ENCODE data around the gene SLC13A2. TPM values are rescaled to one million over a fixed set of nuclear protein-coding genes. Genes with fewer than 3 reads are reported as not detected.
"Not testable (repeated sequence)": the region's sequence is repeated elsewhere in the genome, so short reads cannot be mapped to it uniquely, and the experiment has no call there.

SLC13A2 gene
- total and polyA plus RNA-seq, 3 donors from 2014 or later: 0.44 to 0.93 (median 0.79) TPM

- no peaks in the 10 kb centered on the region for H3K36me3 ChIP-seq (ENCODE audit: low read depth, missing control alignments)
- no peak for TF ChIP-seq POLR2A (IDR thresholded peaks at IDR 0.05)
- no peak for TF ChIP-seq CTCF (IDR thresholded peaks at IDR 0.05)
- WGBS, 2 donors: 92 to 98% methylated on average over 1 of the region's 1 CpG
- H3K27ac ChIP-seq: no peak overlapping the region
- intact Hi-C loops (cut with DNase I; ENCODE audit: low total_unique reads): no loop called here
- H3K4me3 ChIP-seq: no peak overlapping the region
- no peaks in the 10 kb centered on the region for H3K4me1 ChIP-seq
- H3K27me3 ChIP-seq: no peaks in the 10 kb centered on the region
- H3K9me3 ChIP-seq: no peaks in the 10 kb centered on the region
- DNase-seq: no peak
Observed at GRCh38 chr17:28449859-28450258, 23.6 kb upstream of the SLC13A2 start.

- WGBS, 2 donors: 73 to 80% methylated on average over 6 of the region's 6 CpGs
- Histone ChIP-seq H3K36me3 (ENCODE audit: low read depth, missing control alignments) (no peaks in the 10 kb centered on the region), H3K27me3 (no peaks in the 10 kb centered on the region), H3K4me1 (no peaks in the 10 kb centered on the region), H3K4me3 (no peak overlapping the region), H3K9me3 (no peaks in the 10 kb centered on the region), H3K27ac (no peak overlapping the region)
- TF ChIP-seq POLR2A (IDR thresholded peaks at IDR 0.05) (no peak), CTCF (IDR thresholded peaks at IDR 0.05) (no peak)
- no peak for DNase-seq
- intact Hi-C loops (cut with DNase I; ENCODE audit: low total_unique reads): no loop called here
Observed at GRCh38 chr17:28457890-28458289, 15.6 kb upstream of the SLC13A2 start.

- H3K4me1 ChIP-seq; H3K9me3 ChIP-seq; H3K27me3 ChIP-seq; DNase-seq; H3K4me3 ChIP-seq; H3K36me3 ChIP-seq (ENCODE audit: low read depth, missing control alignments); intact Hi-C loops (cut with DNase I; ENCODE audit: low total_unique reads); H3K27ac ChIP-seq: not testable (repeated sequence)
- 70 to 80% methylated on average over 14 to 30 of the region's 32 CpGs for WGBS, 2 donors
Observed at GRCh38 chr17:28458881-28459280, 14.6 kb upstream of the SLC13A2 start.

GRCh38 chr17:28460901-28461300 is 12.5 kb upstream of the SLC13A2 start:
- WGBS, 2 donors: 87 to 93% methylated on average over 10 of the region's 10 CpGs

GRCh38 chr17:28466001-28466400 is 7.4 kb upstream of the SLC13A2 start:
- 53 to 55% methylated on average over 9 of the region's 9 CpGs for WGBS, 2 donors
- no peaks in the 10 kb centered on the region for H3K36me3 ChIP-seq (ENCODE audit: low read depth, missing control alignments)
- intact Hi-C loops (cut with DNase I; ENCODE audit: low total_unique reads): no loop called here
- DNase-seq: no peak
- peak overlapping the region in 1 of 2 donors; percentile 10 for H3K27ac ChIP-seq
- no peak overlapping the region for H3K4me3 ChIP-seq
- H3K4me1 ChIP-seq: no peaks in the 10 kb centered on the region
- no peak for TF ChIP-seq CTCF (IDR thresholded peaks at IDR 0.05)
- no peak for TF ChIP-seq POLR2A (IDR thresholded peaks at IDR 0.05)
- H3K27me3 ChIP-seq: no peaks in the 10 kb centered on the region
- no peaks in the 10 kb centered on the region for H3K9me3 ChIP-seq

More at GRCh38 chr17:28460901-28461300, 12.5 kb upstream of the SLC13A2 start:
- intact Hi-C loops (cut with DNase I; ENCODE audit: low total_unique reads): no loop called here
- Histone ChIP-seq H3K36me3 (ENCODE audit: low read depth, missing control alignments) (no peaks in the 10 kb centered on the region), H3K27me3 (no peaks in the 10 kb centered on the region), H3K27ac (no peak overlapping the region), H3K9me3 (no peaks in the 10 kb centered on the region), H3K4me1 (no peaks in the 10 kb centered on the region), H3K4me3 (no peak overlapping the region)
- no peak for DNase-seq
- TF ChIP-seq CTCF (IDR thresholded peaks at IDR 0.05) (no peak), POLR2A (IDR thresholded peaks at IDR 0.05) (no peak)

Data from testis (tissue), 3 donors.